ENCODE measurements around the gene DHRS7B.

DHRS7B gene

DNA sequence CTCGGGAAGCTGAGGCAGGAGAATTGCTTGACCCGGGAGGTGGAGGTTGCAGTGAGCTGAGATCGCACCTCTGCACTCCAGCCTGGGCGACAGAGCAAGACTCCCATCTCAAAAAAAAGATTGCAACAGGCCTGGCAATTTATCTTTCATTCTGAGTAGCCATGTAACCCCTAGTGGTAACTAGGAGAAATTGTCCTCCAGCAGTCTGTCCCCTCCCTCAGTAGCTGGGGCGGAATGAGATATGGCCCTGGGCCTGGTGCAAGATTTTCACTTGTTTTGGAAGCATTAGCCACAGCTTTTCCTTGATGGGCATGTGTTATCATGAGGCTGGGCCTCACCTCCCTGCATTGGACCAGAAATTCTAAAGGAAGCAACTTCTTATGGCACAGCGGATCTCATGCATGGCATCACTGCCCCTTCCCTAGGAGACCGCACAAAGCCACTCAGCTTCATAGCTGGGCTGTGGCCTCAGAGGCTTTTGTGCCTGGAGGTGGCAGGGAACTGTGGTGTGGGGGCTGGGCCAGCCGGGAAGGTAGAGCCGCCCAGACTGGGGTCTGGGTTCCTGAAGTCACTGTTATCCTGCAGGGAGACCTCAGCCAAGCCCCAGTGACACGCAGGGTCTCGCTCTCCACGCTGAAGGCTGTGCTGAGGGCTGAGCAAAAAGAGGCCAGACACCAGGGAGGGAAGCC lies 113.1 kb downstream of the DHRS7B start:
- TF ChIP-seq CTCF (conservative IDR thresholded peaks at IDR 0.05; ENCODE audit: control insufficient read depth, insufficient read depth, low read depth, low read length): peak; percentile 47
- DNase-seq (ENCODE audit: low read depth): peak; percentile 36
- no peak overlapping the region for H3K4me3 ChIP-seq (ENCODE audit: control insufficient read depth, low read depth, low read length)

DNA sequence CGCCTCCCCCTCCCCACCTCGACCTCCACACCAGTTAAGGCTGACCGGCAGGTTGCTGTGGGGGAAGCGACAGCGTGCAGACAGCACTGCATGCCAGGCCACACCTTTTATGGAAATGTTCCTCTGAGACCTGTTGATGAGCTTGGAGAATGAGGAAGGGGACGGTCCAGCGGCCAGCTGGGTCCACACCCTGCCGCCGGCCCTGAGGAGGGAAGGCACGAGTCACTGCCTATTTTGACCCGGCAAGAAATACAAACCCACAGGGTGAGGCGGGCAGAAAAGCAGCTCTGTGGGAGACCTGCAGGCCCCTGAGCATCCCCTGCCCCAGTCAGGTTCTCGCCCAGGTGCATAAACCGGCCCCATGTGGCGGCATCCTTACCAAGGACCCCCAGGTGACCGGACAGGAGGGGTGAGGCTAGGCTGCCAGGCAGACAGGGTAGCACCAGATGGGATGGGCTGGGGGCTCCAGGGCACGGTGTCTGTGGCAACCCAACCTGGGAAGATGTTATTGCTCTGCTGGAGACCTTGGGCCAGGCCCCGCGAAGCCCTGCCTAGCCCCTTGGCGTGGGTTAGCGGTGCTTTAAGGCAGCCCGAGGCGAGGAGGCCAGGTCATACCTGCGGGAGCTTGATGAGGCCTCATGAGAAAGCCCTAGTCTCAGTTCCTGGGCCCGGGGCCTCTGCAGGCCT lies 113.7 kb downstream of the DHRS7B start:
- H3K4me3 ChIP-seq (ENCODE audit: control insufficient read depth, low read depth, low read length): no peak overlapping the region
- TF ChIP-seq CTCF (conservative IDR thresholded peaks at IDR 0.05; ENCODE audit: control insufficient read depth, insufficient read depth, low read depth, low read length): no peak
- DNase-seq (ENCODE audit: low read depth): no peak
